GM21786 (cell line): Measurements from ENCODE around the gene C3orf20.

Experiments
- ATAC-seq: cut with Tn5 transposase; IDR thresholded peaks from one replicate; pipeline ENCODE4 v1.9.1; 2021; ENCODE audit not compliant: unreplicated experiment

The C3orf20 gene

DNA sequence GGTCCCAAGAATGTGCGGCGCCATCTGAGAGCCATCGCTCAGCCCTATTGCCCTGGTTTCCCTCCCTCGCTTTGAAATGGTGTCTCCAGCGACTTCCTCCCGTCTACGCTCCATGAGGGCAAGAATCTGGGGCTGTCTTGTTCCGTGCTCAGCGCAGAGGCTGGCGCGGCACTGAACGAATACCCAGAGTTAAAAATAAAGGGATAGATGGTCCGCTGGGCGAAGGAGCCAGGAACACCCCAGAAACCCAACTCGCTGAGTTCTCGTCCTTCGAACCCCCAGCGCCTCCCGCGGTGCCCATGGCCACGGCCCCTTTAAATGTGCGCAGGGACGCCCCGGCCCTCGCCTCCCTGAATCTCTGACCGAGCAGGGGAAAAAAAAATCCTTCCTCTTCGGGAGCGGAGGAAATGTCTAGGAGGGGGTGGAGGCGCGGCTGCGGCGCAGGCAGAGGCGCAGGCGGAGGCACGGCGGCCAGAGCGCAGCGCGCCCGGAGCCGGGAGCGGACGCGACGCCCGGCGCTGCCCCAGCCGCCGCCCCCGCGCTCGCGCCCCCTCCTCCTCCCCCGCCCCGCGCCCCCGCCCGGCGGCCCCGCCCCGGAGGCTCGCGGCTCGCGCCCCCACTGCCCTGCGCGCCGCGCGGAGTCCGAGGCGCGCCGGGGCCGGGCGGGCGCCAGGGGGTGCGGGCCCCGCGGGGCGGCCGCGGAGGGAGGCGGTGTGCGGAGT is 135.3 kb downstream of the C3orf20 start:
- ATAC-seq = no peak

DNA sequence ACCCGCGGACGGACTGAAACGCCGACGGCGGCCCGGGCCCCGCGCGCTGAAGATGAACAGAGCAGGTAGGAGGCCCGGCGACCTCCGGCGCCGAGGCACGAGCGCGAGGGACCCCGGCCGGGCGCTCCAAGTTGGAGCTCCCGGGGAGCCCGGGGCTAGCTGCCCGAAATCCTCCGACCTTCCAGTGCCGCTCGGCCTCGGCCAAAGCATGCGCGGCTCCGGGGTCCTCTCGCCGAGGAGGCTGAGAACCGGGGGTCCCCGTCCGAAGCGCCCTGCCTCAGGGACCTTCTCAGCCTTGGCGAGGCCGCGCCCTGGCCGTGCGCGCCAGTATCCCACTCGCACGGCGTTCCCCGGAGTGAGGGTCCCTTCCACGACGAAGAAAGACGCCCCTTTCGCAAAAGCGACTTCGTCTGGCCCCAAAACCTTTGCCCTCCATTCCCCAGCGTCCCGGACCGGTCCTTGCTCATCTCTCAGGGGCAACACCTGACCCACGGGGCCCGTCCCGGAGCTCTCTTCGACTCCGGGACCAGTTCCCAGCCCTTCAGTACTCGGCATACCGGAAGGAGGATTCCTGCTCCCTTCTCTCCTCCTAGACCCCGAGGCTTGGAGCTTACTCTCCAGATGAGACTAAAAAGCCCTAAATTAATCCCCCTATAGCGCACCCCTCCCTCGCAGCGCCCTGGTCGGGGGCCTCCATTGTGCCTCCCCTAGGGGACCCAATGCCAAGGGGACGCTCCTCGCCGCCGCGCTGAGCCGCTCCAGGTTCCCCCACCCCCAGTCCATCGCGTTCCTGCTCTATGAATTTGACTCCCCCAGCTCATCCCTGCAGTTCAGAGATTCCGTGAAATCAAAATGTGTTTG is 136.1 kb downstream of the C3orf20 start:
- no peak for ATAC-seq

DNA sequence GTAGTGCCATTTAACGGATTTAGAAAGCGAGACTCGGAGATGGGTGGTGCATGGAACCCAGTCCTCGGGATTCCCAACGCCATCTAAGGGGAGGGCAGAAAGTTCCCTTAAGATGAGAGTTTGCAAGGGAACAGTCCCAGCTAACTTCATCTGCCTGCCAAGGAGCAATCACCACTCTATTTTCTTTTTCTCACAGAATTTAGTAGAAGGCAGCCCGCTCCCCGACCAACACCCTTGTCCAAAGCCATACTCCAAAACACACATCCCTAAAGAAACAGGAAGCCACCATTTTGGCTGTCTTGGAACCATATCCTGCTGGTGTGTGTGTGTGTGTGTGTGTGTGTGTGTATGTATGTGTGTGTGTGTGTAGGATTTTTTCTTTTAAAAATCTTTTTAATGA is 136.7 kb downstream of the C3orf20 start:
- no peak for ATAC-seq

DNA sequence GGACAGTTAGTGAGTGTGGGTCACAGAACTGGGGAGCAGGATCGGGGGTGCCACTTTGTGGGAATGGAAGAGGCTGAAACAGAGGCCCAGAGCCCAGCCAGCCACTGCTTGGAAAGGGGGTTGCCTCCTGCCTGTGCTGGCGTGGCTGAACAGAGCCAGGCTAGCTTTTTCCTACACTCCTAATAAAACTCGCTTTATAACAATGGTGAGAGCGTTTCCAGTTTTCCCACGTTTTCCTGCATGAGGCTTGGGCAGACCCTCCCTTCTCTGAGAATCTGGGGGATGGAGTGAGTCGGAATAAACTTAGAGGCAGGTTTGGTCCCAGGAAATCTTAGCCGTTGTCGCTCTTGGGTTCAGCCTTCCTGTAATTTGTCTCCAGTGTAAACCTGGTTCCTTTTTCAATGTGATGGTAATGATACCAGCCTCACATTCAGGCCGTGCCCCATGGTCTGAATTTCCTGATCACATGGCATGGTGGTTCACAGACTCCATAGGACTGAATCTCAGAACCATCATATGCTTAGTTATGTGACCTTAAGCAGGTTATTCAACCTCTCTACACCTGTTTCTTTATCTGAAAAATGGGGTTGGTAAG is 137.4 kb downstream of the C3orf20 start:
- no peak for ATAC-seq

DNA sequence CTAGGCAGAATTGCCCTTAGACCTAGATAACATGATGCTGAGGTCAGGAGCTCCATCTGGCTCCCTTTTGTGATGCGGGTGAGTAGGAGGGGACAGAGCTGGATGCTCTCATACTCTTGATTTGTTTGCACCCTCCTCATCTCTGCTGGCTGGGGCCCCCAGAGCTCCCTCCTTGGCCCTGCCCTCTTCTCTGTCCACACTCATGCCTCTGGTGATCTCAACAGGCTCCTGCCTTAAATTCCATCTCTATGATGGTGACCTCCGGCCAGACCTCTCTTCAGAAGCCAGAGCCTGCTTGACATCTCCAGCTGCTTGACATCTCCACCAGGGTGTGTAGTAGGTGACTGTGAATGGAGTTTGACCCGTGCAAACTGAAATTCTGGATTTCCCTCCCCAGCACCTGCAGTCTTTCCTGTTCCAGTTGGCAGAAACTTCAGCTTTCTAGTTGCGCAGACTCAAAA is 139.5 kb downstream of the C3orf20 start:
- no peak for ATAC-seq

DNA sequence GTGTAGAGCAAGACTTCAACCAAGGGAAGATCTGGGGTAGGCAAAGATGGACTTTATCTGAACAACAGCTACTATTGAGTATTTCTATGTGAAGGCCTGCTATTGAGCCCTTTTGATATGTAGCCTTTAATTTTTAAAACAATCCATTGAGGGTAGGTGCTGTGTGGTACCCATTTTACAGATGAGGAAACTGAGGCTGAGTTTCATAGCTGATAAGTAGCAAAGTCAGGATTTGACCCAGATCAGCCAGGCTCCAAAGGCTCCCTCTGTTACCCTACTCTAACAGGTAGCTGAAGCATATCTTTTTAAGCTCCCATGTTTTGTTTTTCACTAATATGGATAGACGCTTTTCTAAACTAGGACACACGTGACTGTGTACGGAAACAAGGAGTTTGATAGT is 141.4 kb downstream of the C3orf20 start:
- no peak for ATAC-seq

DNA sequence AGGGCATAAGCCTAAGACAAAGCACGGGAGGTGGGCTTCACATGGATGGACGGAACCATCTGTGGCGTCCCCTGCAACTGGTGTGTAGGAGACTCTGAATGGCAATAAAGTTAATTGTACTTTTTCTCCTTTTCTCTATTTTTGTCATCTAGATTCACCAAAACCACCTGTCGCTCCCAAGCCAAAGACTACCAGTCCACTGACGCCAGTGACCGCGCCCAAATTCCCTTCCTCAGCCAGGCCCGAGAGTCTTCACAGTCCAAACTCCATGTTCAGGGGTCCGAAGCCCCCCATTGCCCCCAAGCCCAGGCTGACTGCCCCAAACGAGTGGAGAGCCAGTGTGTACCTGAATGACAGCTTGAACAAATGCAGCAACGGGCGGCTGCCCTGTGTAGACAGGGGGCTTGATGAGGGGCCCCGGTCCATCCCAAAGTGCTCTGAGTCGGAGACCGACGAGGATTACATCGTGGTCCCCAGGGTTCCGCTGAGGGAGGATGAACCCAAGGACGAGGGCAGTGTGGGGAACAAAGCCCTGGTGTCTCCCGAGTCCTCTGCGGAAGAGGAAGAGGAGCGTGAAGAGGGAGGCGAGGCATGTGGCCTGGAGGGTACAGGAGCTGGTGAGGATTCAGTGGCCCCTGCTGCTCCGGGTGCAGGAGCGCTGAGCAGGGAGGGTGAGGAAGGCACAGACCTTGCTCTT is 144.0 kb downstream of the C3orf20 start, which contains the start of gene FGD5:
FGD5 (plus strand) TSS at position 159 of the 697 bp plus-strand sequence; CDS start at position 269, 110 bp downstream.
- no peak for ATAC-seq

DNA sequence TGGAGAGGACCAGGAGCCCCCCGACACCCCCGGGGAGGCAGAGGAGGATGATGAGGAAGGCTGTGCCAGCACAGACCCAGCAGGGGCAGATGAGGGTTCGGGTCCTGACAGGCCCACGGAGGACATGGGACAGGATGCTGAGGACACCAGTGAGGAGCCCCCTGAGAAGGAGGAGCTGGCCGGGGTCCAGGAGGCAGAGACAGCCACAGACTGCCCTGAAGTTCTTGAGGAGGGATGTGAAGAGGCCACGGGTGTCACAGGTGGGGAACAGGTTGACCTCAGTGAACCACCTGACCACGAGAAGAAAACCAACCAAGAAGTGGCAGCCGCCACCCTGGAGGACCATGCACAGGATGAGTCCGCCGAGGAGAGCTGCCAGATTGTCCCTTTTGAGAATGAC is 144.7 kb downstream of the C3orf20 start:
- no peak for ATAC-seq

DNA sequence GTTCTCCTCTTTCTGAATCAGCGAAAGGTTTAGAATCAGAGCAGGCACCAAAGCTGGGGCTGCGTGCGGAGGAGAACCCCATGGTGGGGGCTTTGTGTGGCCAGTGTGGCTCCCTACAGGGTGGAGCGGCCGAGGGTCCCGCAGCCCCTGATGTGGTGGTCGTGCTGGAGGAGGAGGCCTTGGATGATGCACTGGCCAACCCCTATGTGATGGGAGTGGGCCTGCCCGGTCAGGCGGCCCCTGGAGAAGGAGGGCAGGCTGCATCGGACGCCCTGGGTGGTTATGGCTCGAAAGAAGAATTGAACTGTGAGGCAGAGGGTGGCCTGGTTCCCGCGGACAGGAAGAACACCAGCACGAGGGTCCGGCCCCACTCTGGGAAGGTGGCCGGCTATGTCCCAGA is 145.2 kb downstream of the C3orf20 start:
- no peak for ATAC-seq

DNA sequence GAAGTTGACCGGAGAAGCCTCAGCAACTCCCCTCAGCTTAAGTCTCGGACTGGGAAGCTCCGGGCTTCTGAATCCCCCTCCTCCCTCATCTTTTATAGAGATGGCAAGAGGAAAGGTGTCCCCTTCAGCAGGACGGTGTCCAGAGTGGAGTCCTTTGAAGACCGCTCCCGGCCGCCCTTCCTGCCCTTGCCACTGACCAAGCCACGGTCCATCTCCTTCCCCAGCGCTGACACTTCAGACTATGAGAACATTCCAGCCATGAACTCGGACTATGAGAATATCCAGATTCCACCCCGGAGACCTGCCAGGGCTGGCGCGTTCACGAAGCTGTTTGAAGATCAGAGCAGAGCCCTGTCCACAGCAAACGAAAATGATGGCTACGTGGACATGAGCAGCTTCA is 146.2 kb downstream of the C3orf20 start:
- ATAC-seq = no peak

DNA sequence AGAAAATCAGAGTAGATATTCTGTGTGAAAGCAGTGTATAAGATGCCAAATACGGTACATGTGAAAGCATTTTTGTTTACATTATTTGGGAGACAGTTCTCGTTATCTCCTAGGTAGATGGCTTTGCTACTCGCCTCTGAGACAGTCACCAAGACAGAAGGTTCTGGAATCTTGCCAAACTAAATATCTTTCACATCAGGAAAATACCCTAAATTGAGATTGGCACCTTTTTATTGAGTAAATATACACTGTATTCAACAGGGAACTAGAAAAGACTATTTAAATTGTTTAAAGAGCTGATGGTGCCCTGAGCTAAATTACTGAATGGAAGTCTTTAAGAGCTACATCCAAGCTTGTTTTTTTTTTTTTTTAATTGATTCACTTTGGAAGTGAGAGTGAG is 147.2 kb downstream of the C3orf20 start:
- ATAC-seq = no peak
